ENCODE data around the gene CDK15.
A peak's percentile ranks its signal among the peaks of the same experiment; 100 is the strongest.

Gene CDK15

DNA sequence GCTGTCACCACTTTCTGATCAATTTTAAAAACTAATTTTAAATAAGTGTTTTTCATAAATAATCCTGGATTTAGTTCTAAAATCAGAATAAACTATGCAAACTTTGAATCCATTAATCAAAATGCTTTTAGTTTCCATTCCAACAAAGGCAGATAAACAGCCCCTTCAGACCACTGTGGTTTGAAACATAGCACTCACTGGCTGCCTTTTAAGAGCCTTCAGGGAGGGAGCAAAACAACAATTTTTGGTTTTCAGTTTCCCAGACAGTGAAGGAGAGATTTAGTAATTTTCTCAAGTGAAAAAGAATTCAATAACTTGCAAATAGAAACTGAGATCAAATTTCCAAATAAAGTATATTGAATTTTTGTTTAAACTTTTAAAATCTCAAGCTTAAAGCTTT lies 46.1 kb downstream of the CDK15 start:
- TF ChIP-seq LEF1 (IDR thresholded peaks at IDR 0.05; ENCODE audit: borderline replicate concordance) (no peak), FOXM1 (IDR thresholded peaks at IDR 0.05; ENCODE audit: borderline replicate concordance) (no peak), NFRKB (IDR thresholded peaks at IDR 0.05) (no peak), BHLHE40 (IDR thresholded peaks at IDR 0.05; ENCODE audit: borderline replicate concordance) (no peak), TARDBP (IDR thresholded peaks at IDR 0.05) (no peak)
- CTCF ChIA-PET = interaction anchor here (0.8 kb wide), 1 partner anchor 8 kb away, joined by 3 read pairs; no protein-coding TSS in a partner anchor
- POLR2A ChIA-PET = no interaction called here
- no peak for DNase-seq (ENCODE audit: extremely low spot score)

DNA sequence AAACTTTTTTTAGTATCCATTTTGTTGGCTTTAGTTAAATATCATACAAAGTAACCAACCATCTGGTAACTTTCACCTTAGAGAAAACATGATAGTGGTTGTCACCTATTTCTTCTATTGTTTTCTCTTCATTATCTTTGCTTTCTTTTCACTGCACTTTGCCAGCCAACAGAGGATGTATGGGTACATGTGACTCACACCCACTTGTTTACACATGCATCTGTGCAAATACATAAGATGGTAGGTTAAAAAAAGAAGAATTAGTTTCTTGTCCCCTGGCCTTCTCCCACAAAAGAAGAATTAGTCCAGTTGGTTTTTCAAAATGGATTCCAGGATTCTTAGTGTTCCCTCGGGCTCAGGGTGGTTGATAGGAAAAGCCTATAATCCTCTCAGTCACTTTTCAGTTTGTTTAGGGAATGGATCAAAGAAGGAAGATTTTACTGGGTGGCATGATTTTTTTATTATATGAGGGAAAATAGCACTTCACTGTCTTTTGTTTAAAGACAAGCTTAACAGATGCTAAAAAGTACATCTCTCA lies 46.6 kb downstream of the CDK15 start:
- ChIA-PET CTCF (interaction anchor here (0.8 kb wide), 1 partner anchor 8 kb away, joined by 3 read pairs; no protein-coding TSS in a partner anchor), POLR2A (no interaction called here)
- TF ChIP-seq HDGF (IDR thresholded peaks at IDR 0.05; ENCODE audit: borderline replicate concordance) = no peak
- TF ChIP-seq FOXK2 (IDR thresholded peaks at IDR 0.05) = no peak
- TF ChIP-seq FOXM1 (IDR thresholded peaks at IDR 0.05; ENCODE audit: borderline replicate concordance) = no peak
- TF ChIP-seq, protein P1, sequence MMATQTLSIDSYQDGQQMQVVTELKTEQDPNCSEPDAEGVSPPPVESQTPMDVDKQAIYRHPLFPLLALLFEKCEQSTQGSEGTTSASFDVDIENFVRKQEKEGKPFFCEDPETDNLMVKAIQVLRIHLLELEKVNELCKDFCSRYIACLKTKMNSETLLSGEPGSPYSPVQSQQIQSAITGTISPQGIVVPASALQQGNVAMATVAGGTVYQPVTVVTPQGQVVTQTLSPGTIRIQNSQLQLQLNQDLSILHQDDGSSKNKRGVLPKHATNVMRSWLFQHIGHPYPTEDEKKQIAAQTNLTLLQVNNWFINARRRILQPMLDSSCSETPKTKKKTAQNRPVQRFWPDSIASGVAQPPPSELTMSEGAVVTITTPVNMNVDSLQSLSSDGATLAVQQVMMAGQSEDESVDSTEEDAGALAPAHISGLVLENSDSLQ (IDR thresholded peaks at IDR 0.05) = no peak
- TF ChIP-seq NFRKB (IDR thresholded peaks at IDR 0.05) = no peak
- no peak for TF ChIP-seq LEF1 (IDR thresholded peaks at IDR 0.05; ENCODE audit: borderline replicate concordance)
- TF ChIP-seq FOXA1 (IDR thresholded peaks at IDR 0.05) = no peak
- no peak for TF ChIP-seq BHLHE40 (IDR thresholded peaks at IDR 0.05; ENCODE audit: borderline replicate concordance)
- TF ChIP-seq ELF4 (IDR thresholded peaks at IDR 0.05) = no peak
- TF ChIP-seq CTBP1 (IDR thresholded peaks at IDR 0.05; ENCODE audit: borderline replicate concordance) = no peak
- no peak for DNase-seq (ENCODE audit: extremely low spot score)

DNA sequence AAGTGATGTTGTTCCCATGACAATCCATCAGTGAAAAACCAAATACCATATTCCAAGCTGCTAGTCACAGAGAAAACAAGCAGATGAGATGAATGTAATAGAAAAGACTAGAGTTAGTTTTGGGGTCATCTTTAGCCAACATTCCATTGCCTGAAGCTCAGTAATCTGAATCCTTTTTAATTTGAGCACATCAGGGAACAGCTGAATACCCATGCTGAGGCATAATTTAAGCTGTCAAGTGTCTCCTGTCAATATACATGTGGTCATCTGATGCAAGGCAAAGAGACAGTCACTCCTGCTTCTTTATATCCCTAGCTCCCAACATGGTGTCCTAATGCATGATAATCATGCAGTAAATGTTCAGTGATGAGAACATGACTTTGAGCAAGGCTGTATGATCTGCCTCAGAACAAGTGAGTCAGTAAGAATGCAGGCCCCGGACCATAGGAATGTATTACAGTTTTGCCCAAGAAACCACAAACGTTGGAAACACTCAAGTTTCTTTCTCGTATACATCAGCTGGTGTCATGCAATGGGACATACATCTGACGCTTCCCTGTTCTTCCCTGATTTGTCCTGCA lies 48.0 kb downstream of the CDK15 start:
- no peak for DNase-seq (ENCODE audit: extremely low spot score)
- ChIA-PET POLR2A (no interaction called here), CTCF (interaction anchor here (0.5 to 1.0 kb wide), 2 partner anchors 26 to 62 kb away, joined by 3 to 4 read pairs; no protein-coding TSS in a partner anchor)
- TF ChIP-seq NFRKB (IDR thresholded peaks at IDR 0.05) = no peak
- TF ChIP-seq FOXA1 (IDR thresholded peaks at IDR 0.05) = no peak
- TF ChIP-seq SP1 (IDR thresholded peaks at IDR 0.05) = no peak
- no peak for TF ChIP-seq ZNF384 (IDR thresholded peaks at IDR 0.05)

DNA sequence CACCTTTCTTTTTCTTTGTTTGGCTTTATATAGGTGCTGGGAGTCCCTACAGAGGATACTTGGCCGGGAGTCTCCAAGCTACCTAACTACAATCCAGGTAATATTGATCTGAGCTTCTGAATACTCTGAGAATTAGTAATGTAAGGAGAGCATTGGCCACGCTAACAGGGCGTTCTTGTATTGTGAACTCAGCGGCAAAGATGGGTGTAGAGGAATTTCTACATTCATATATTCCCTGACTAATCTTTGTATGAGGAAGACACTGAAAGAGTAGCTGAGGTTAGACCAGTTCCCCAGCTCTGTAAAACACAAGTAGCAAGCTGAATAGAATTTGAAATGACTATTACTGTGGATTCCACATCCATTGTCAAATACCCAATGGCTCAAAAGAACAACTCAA lies 48.5 kb downstream of the CDK15 start:
- no peak for DNase-seq (ENCODE audit: extremely low spot score)
- ChIA-PET POLR2A (interaction anchor here (0.6 kb wide), 1 partner anchor 384 kb away, joined by 3 read pairs; the partner anchor contains the start of gene SUMO1), CTCF (interaction anchor here (1.0 kb wide), 1 partner anchor 26 kb away, joined by 3 read pairs; no protein-coding TSS in a partner anchor)
- TF ChIP-seq FOXK2 (IDR thresholded peaks at IDR 0.05) = no peak
- TF ChIP-seq SUZ12 (IDR thresholded peaks at IDR 0.05) = no peak

DNA sequence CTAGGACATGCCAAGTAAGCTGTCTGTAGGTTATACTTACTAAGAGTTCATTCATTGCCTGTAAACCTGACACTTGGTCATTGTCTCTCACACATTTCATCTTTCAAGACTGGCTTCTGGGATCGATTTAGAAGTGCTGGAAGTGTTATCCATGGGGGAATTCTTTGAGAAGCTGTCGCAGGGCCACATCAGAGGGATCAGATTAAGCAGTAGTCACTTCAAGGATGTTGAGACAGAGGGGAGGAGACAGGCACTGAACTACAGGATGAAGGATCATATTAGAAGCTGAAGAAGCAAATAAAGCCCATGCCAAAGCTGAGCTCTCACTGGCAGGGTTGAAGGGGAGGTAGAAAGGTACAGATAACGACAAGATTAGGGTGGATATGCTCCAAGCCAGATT lies 49.0 kb downstream of the CDK15 start:
- DNase-seq (ENCODE audit: extremely low spot score) = no peak
- ChIA-PET CTCF (no interaction called here), POLR2A (interaction anchor here (0.6 kb wide), 1 partner anchor 383 kb away, joined by 3 read pairs; the partner anchor contains the start of gene SUMO1)
- no peak for TF ChIP-seq HDGF (IDR thresholded peaks at IDR 0.05; ENCODE audit: borderline replicate concordance)

DNA sequence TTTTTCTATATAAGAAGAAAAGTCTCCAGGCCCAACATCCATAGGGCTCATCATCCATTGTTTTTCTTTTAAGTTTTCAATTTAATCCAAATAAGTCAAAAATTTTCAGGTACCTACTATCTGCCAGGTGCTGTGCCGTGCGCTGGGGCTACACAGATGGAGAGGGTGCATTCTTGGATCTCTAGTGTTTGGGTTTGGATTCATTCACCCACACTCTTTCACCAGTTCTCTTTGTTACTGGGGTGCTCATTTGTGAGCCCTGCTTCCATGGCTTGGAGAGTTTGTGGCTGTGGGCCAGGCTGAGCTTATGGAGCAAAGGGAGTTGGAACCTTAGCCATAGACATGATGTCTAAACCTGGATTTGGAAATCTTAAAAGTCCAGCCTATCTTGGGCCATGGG lies 51.0 kb downstream of the CDK15 start:
- DNase-seq (ENCODE audit: extremely low spot score) = no peak
- ChIA-PET CTCF (no interaction called here), POLR2A (interaction anchor here (0.9 kb wide), 1 partner anchor 290 kb away, joined by 3 read pairs; no protein-coding TSS in a partner anchor)
- TF ChIP-seq BHLHE40 (IDR thresholded peaks at IDR 0.05; ENCODE audit: borderline replicate concordance) = no peak
- TF ChIP-seq, protein P1 (IDR thresholded peaks at IDR 0.05) = no peak
- TF ChIP-seq FOXA1 (IDR thresholded peaks at IDR 0.05) = no peak
- no peak for TF ChIP-seq CTBP1 (IDR thresholded peaks at IDR 0.05; ENCODE audit: borderline replicate concordance)
- no peak for TF ChIP-seq SUZ12 (IDR thresholded peaks at IDR 0.05)
- no peak for TF ChIP-seq SP1 (IDR thresholded peaks at IDR 0.05)
- TF ChIP-seq LEF1 (IDR thresholded peaks at IDR 0.05; ENCODE audit: borderline replicate concordance) = no peak
- no peak for TF ChIP-seq ELF4 (IDR thresholded peaks at IDR 0.05)
- no peak for TF ChIP-seq ZNF384 (IDR thresholded peaks at IDR 0.05)
- no peak for TF ChIP-seq FOXK2 (IDR thresholded peaks at IDR 0.05)
- no peak for TF ChIP-seq NFRKB (IDR thresholded peaks at IDR 0.05)
- no peak for TF ChIP-seq L3MBTL2 (conservative IDR thresholded peaks at IDR 0.05)
- TF ChIP-seq ARNT (IDR thresholded peaks at IDR 0.05) = no peak
- TF ChIP-seq HDGF (IDR thresholded peaks at IDR 0.05; ENCODE audit: borderline replicate concordance) = no peak
- no peak for TF ChIP-seq FOXM1 (IDR thresholded peaks at IDR 0.05; ENCODE audit: borderline replicate concordance)
- no peak for TF ChIP-seq TARDBP (IDR thresholded peaks at IDR 0.05)

DNA sequence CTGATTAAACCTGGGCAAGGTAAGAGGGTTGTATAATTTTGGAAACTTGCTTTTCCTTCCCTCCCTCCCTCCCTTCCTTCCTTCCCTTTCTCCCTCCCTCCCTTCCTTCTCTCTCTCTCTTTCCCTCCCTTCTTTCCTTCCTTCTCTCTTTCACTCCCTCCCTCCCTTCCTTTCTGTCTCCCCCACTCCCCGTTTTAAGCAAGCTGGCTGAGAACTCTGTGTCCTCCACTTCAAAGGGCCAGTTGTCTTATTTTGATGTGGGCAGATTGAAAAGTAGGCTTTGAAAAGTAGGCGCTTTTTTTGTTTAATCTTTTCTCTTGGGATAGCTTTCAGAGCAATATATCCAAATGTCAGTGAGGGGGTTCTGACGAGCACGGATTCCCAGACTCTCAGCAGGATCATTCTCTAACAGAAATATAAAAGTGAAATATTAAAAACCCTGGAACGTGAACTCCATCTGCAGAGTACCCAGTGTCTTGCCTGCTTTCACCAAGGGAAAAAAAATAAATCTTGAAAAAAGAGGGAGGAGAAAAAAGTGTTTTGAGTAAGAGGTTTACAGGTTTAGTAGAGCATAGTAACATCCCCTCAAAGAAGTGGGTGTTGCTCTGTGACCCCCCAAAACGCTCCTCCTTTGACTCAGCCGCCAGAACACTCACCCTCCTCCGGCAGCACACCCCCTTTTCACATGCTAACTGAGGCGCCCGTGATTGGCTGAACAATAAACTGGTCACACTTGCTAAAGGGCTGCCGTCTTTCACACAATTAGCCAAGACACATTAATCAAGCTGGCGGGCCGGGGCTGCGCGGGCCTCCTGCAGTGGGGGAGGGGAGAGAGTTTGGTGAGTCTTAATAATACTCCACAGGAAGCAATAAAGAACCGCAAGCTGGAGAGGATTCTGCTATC lies 52.2 kb downstream of the CDK15 start:
- ChIA-PET POLR2A (no interaction called here), CTCF (interaction anchor here (1.0 kb wide), 1 partner anchor 321 kb away, joined by 4 read pairs; no protein-coding TSS in a partner anchor)
- TF ChIP-seq FOXM1 (IDR thresholded peaks at IDR 0.05; ENCODE audit: borderline replicate concordance) = no peak
- TF ChIP-seq, protein P1 (IDR thresholded peaks at IDR 0.05) = peak; percentile 48
- no peak for TF ChIP-seq ELF4 (IDR thresholded peaks at IDR 0.05)
- TF ChIP-seq L3MBTL2 (conservative IDR thresholded peaks at IDR 0.05) = no peak
- TF ChIP-seq TARDBP (IDR thresholded peaks at IDR 0.05) = no peak
- DNase-seq (ENCODE audit: extremely low spot score) = no peak
